ENCODE results near the gene ERICH6B. TPM values are rescaled to one million over a fixed set of nuclear protein-coding genes. Genes with fewer than 3 reads are reported as not detected.

ERICH6B gene
- total and polyA plus RNA-seq, 10 of the 15 experiments (the other 5 are each of a cell fraction or from before 2014, with no cell fraction given): 0.27 to 0.75 (median 0.33) TPM; not detected in 7

DNA sequence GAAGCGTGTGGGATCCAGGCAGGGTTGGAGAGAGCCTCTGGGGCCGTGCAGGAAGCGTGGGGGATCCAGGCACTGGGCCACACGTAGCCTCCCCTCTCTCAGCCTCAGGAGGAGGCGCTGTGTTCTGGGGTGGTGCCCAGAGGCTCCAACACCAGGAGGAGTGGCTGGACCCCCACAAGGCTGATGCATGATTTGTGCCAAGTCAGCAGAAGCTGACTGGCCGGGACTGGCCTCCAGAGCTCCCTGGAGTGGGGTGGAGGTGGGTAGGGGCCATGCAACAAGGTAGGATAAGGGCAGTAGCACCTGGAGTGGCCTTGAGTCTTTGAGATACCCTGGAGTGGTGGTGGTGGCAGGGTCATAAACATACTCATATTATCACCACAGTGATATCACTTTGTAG is 75.3 kb downstream of the ERICH6B start:
- peaks cover 0 to 9% of the 10 kb centered on the region in 2 experiments; a peak in 2 of 4 replicates for H3K36me3 ChIP-seq (ENCODE audit: control insufficient read depth in 2 of 2, insufficient read depth in 2 of 2, low read length in 1 of 2)
- SMC1A ChIA-PET (ENCODE audit: uncharacterized antibody, unreplicated experiment): no interaction called here
- DNase-seq (ENCODE audit: low read depth, low spot score): no peak
- no peaks in the 10 kb centered on the region for H3K9me3 ChIP-seq (replicated peaks; ENCODE audit: control insufficient read depth, insufficient read depth, low read length)
- H3K9ac ChIP-seq (ENCODE audit: control insufficient read depth, insufficient read depth, low read length): no peak overlapping the region
- H3K4me1 ChIP-seq (ENCODE audit: control insufficient read depth, insufficient read depth, low read length): no peaks in the 10 kb centered on the region
- no peak for FAIRE-seq
- H4K20me1 ChIP-seq (ENCODE audit: control insufficient read depth, insufficient read depth): no peaks in the 10 kb centered on the region
- no peak overlapping the region for H3K4me2 ChIP-seq (ENCODE audit: control insufficient read depth, insufficient read depth)
- H3K4me3 ChIP-seq: no peak overlapping the region
- in situ Hi-C loops (cut with MboI) (loop anchor here (10.0 kb wide), 1 partner anchor 185 kb away; no protein-coding TSS in a partner anchor), intact Hi-C loops (cut with micrococcal nuclease; ENCODE audit: unreplicated experiment) (no loop called here)
- TF ChIP-seq NR2C1 (IDR thresholded peaks at IDR 0.05) (no peak), NR2C2 (IDR thresholded peaks at IDR 0.05; ENCODE audit: borderline replicate concordance, control insufficient read depth, insufficient read length, low read depth) (no peak), HDGF (IDR thresholded peaks at IDR 0.05) (no peak), ETV6 (conservative IDR thresholded peaks at IDR 0.05 in 1 of 2, IDR thresholded peaks at IDR 0.05 in 1 of 2; ENCODE audit: borderline replicate concordance in 1 of 2, low read depth in 1 of 2) (no peak), CBFB (IDR thresholded peaks at IDR 0.05; ENCODE audit: low read depth) (no peak), TCF3 (IDR thresholded peaks at IDR 0.05; ENCODE audit: borderline replicate concordance, insufficient read depth, low read depth, low read length) (no peak), SMARCA5 (IDR thresholded peaks at IDR 0.05) (no peak), TCF12 (IDR thresholded peaks at IDR 0.05; ENCODE audit: low read depth, low read length) (no peak), SREBF2 (IDR thresholded peaks at IDR 0.05; ENCODE audit: low read length) (no peak), POU2F2 (IDR thresholded peaks at IDR 0.05; ENCODE audit: borderline replicate concordance, low read depth, low read length) (no peak), POLR2AphosphoS5 (IDR thresholded peaks at IDR 0.05; ENCODE audit: low read length) (no peak)
- 36% methylated on average over 6 of the region's 6 CpGs for WGBS (ENCODE audit: insufficient coverage, insufficient replicate concordance, low lambda C conversion rate, missing lambda C conversion rate)
- RAD21 ChIA-PET (ENCODE audit: unreplicated experiment): no interaction called here
- ATAC-seq: no peak
- no peak overlapping the region for H2AFZ ChIP-seq (ENCODE audit: control insufficient read depth, low read depth, low read length)
- POLR2A ChIA-PET: no interaction called here
- H3K27me3 ChIP-seq (replicated peaks in 1 of 2; ENCODE audit: control insufficient read depth in 2 of 2, insufficient read depth in 2 of 2, low read length in 1 of 2): no peaks in the 10 kb centered on the region
- CTCF ChIA-PET: no interaction called here
- no peaks in the 10 kb centered on the region for H3K79me2 ChIP-seq (ENCODE audit: control insufficient read depth, insufficient read depth, low read length)
- no peak overlapping the region for H3K27ac ChIP-seq (ENCODE audit: control insufficient read depth, insufficient read depth)
- BruUV-seq (replicated peaks): no TSS peak
